IMR-90 (cell line): ENCODE results near the gene NEGR1.

Experiments
- CTCF ChIP-seq: conservative IDR thresholded peaks from 2 replicates; pipeline ENCODE4 v1.5.1; 2012; ENCODE audit warnings: mild to moderate bottlenecking, low read depth, low read length, improper control_type of control experiment
- FOS ChIP-seq: fragments of 150-350 bp; IDR thresholded peaks from 2 replicates; pipeline ENCODE4 v1.6.1; 2016; ENCODE audit warnings: low read depth, low read length
- MAZ ChIP-seq: IDR thresholded peaks from 2 replicates; pipeline ENCODE4 v1.6.1; 2012; ENCODE audit warnings: low read depth, mild to moderate bottlenecking, low read length, improper control_type of control experiment, moderate library complexity, borderline replicate concordance
- NFE2L2 ChIP-seq: fragments of 150-350 bp; IDR thresholded peaks from 2 replicates; pipeline ENCODE4 v1.6.1; 2016; ENCODE audit warnings: low read depth, mild to moderate bottlenecking, low read length
- POLR2A ChIP-seq: IDR thresholded peaks from 2 replicates; pipeline ENCODE4 v1.6.1; 2012; ENCODE audit warnings: mild to moderate bottlenecking, low read depth, low read length
- RAD21 ChIP-seq: IDR thresholded peaks from 2 replicates; pipeline ENCODE4 v1.6.1; 2012; ENCODE audit warnings: low read length, improper control_type of control experiment
- RFX5 ChIP-seq: IDR thresholded peaks from 2 replicates; pipeline ENCODE4 v1.8.0; 2012; ENCODE audit warnings: low read depth, mild to moderate bottlenecking, low read length, moderate library complexity

GRCh38 chr1:72003092-72003491, 279.2 kb downstream of the NEGR1 start:
- TF ChIP-seq POLR2A: no peak
- no peak for TF ChIP-seq FOS
- TF ChIP-seq NFE2L2: no peak
- TF ChIP-seq CTCF: no peak
- no peak for TF ChIP-seq RAD21
- no peak for TF ChIP-seq RFX5
- no peak for TF ChIP-seq MAZ
